GM06990 (cell line): Measurements from ENCODE around the gene CPED1.
"Not testable (repeated sequence)": the region's sequence is repeated elsewhere in the genome, so short reads cannot be mapped to it uniquely, and the experiment has no call there.

Experiments used
- DNase-seq: peaks from one replicate; pipeline ENCODE4 v3.0.0-alpha.2; 2011; ENCODE audit not compliant: insufficient read length; ENCODE audit errors: extremely low read depth
- H3K27me3 ChIP-seq: replicated peaks from 2 replicates; pipeline ENCODE4 v1.6.0; 2011; ENCODE audit warnings: low read length; ENCODE audit not compliant: control insufficient read depth, insufficient read depth
- H3K36me3 ChIP-seq: 2 replicates; pipeline ENCODE4 v1.5.1; 2011; ENCODE audit warnings: low read length; ENCODE audit not compliant: control insufficient read depth, insufficient read depth
- H3K4me3 ChIP-seq: replicated peaks from 2 replicates; pipeline ENCODE4 v1.5.1; 2011; ENCODE audit warnings: low read depth, mild to moderate bottlenecking, control low read depth, low read length
- TF ChIP-seq, protein P1 (sequence below): IDR thresholded peaks from 2 replicates; pipeline ENCODE4 v1.5.1; 2011; ENCODE audit warnings: low read length, control low read depth, mild to moderate bottlenecking, inconsistent platforms; ENCODE audit not compliant: insufficient read depth, poor library complexity, severe bottlenecking

Gene CPED1

GRCh38 chr7:121002757-121003200 lies 14.3 kb downstream of the CPED1 start:
- TF ChIP-seq, protein P1, sequence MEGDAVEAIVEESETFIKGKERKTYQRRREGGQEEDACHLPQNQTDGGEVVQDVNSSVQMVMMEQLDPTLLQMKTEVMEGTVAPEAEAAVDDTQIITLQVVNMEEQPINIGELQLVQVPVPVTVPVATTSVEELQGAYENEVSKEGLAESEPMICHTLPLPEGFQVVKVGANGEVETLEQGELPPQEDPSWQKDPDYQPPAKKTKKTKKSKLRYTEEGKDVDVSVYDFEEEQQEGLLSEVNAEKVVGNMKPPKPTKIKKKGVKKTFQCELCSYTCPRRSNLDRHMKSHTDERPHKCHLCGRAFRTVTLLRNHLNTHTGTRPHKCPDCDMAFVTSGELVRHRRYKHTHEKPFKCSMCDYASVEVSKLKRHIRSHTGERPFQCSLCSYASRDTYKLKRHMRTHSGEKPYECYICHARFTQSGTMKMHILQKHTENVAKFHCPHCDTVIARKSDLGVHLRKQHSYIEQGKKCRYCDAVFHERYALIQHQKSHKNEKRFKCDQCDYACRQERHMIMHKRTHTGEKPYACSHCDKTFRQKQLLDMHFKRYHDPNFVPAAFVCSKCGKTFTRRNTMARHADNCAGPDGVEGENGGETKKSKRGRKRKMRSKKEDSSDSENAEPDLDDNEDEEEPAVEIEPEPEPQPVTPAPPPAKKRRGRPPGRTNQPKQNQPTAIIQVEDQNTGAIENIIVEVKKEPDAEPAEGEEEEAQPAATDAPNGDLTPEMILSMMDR: no peak
- H3K36me3 ChIP-seq: no peaks in the 10 kb centered on the region
- H3K4me3 ChIP-seq: no peak overlapping the region
- no peak for DNase-seq
- H3K27me3 ChIP-seq: peaks cover 1% of the 10 kb centered on the region; the same call in 1 of the 2 replicates

- TF ChIP-seq, protein P1: no peak
These were observed 15.6 kb downstream of the CPED1 start for GRCh38 chr7:121003986-121004685.

GRCh38 chr7:121005058-121005457 lies 16.5 kb downstream of the CPED1 start:
- not testable (repeated sequence) for H3K27me3 ChIP-seq, H3K36me3 ChIP-seq, DNase-seq, H3K4me3 ChIP-seq

More at GRCh38 chr7:121003986-121004685, 15.6 kb downstream of the CPED1 start:
- Histone ChIP-seq H3K27me3 (peaks cover 1% of the 10 kb centered on the region; the same call in 1 of the 2 replicates), H3K4me3 (no peak overlapping the region), H3K36me3 (no peaks in the 10 kb centered on the region)
- DNase-seq: no peak

GRCh38 chr7:121005996-121006584 lies 17.6 kb downstream of the CPED1 start:
- TF ChIP-seq, protein P1: no peak
- Histone ChIP-seq H3K36me3 (no peaks in the 10 kb centered on the region), H3K4me3 (no peak overlapping the region), H3K27me3 (peaks cover 1% of the 10 kb centered on the region; the same call in 1 of the 2 replicates)
- no peak for DNase-seq

GRCh38 chr7:121006711-121007315 lies 18.3 kb downstream of the CPED1 start:
- TF ChIP-seq, protein P1: no peak
- Histone ChIP-seq H3K36me3 (no peaks in the 10 kb centered on the region), H3K4me3 (no peak overlapping the region), H3K27me3 (peaks cover 1% of the 10 kb centered on the region; the same call in 1 of the 2 replicates)
- no peak for DNase-seq

GRCh38 chr7:121008816-121009215 lies 20.3 kb downstream of the CPED1 start:
- H3K36me3 ChIP-seq: no peaks in the 10 kb centered on the region
- no peak overlapping the region for H3K4me3 ChIP-seq
- H3K27me3 ChIP-seq: peaks cover 1% of the 10 kb centered on the region; the same call in 1 of the 2 replicates
- no peak for DNase-seq
- TF ChIP-seq, protein P1: no peak
